ENCODE measurements around the gene EXOC3L1.

- no peak for TF ChIP-seq CTCF (IDR thresholded peaks at IDR 0.05; ENCODE audit: insufficient read depth, low read length)
- no peak for TF ChIP-seq POLR2AphosphoS5 (IDR thresholded peaks at IDR 0.05; ENCODE audit: low read depth)
- TF ChIP-seq GABPA (IDR thresholded peaks at IDR 0.05; ENCODE audit: low read depth): no peak
Observed at GRCh38 chr16:67223992-67224391, 34.1 kb upstream of the EXOC3L1 start.

Measured in HL-60 (cell line).